ENCODE results near the gene ST8SIA1.
A peak's percentile ranks its signal among the peaks of the same experiment; 100 is the strongest.

The ST8SIA1 gene

DNA sequence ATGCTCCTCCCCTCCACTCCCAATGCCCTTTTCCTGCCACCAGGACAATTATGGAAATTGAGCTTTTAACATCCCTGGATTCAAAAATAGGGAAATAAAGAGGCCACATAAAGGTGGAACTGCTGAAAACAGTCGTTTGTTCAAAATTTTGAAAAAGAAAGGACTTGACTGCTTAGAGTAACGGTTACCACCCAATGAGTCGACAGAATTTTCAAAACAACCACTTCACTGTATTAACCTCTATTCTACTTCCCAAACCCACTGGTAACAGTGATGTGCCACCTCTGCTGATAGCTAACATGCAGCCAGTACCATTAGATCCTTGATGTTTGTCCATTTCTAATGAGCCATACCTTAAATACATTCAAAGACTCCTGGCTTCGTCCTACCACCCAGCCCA lies 4.9 kb downstream of the ST8SIA1 start:
- no peak for DNase-seq

DNA sequence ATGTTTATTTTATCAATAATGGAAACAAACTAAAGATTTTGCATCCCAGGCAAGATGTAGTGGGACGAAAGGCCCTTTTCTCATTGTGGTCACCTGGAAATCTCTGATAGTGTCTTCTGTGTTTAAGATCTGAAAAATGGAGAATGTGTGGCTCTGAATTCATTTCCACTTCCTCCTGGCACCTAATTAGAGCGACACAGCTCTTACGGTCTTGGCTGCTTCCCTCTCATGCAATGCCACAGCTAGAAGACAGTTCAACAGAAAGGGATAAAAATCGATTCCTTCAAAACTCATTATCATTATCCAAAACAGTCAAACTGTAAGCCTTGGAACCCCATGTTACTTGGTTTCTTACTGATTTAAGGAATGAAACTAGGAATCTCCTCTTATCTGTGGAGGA lies 9.3 kb downstream of the ST8SIA1 start:
- DNase-seq, result no peak

DNA sequence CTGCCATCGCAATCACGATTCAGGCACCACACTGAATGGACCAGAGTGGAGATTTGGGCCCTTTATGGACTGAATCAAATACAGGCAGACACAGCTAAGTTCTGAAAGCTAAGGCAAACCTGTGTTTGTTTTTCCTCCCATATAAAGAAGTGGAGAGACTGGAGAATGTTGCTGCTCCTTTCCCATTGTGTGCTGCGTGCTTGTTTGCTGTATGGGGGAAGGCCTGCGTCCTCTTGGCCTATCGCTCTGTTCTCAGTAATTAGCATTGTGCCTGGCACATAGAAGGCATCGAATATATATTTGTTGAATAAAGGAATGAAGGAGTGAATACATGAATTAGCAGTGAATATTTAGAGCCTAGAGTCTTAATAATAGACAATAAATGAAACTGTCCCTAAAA lies 12.4 kb downstream of the ST8SIA1 start:
- DNase-seq, result no peak

DNA sequence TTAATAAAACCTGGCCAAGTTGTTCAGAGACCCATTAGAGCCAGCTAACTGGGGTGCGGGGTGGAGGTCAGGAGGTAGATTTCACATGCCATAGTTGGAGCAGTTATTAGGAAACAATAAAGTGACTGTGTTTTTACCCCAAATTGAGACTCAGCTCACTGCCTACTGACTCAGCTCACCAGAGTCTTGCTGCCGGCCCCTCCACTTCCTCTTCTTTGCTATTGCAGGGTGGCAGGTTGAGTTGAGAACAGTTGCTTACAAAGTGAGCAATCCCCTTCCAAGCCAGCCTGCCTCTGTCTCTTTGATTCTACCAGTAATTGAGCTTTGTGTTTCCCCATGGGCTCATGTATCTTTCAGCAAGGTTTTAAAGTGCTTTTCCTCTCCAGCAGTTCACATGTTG lies 12.9 kb downstream of the ST8SIA1 start:
- DNase-seq, result no peak

DNA sequence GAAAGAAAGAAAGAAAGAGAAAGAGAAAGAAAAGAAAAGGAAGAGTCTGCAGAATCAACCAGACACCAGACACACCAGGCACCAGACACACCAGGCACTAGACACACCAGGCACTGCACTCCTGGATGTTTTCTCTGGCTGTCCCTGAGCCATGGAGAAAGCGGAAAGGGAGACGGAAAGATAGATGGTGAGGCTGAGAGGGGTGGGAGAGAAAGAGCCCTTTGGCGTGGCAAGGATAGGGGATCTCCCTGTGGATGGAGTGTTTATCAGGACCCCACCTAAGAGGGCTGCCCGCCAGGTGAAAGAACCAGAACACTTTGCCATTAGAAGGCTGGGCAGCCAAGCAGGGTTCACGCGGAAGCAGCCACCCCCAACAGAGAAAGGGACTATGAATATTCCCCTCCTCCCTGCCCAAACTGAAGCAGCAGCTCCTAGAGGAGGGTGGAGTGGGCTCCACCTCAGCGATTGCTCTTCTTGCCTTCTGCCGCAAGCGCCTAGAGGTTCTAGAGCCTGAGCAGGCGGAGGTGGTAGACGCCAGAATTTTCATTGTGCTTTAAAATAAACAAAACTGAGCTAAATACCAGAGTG lies 13.4 kb downstream of the ST8SIA1 start:
- DNase-seq, result no peak

DNA sequence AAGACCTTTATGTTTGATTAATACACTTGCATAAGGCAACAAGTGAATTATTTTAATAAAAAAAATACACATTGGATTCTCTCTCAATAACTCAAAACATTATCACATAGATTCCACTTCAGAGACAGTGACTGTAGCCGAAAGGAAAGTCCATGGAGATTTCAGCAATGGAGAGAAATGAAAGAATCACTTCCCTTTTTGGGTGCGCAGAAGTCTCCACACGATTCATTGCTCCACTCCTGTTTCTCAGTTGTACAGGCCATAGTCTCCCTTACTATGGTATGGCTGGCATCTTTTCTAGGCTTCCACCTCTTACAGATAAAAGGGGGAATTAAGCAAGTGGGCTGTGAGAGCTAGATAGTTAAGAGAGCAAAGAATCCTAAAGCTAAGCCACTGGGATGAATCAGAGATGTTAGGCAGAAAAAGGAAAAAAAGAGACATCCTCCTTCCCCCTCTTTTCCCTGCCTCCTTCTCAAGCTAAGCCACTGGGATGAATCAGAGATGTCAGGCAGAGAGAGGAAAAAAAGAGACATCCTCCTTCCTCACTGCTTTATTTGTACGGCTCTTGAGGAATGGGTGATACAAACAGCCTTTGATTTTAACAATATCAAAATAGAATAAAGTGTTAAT lies 16.3 kb downstream of the ST8SIA1 start:
- no peak for DNase-seq

DNA sequence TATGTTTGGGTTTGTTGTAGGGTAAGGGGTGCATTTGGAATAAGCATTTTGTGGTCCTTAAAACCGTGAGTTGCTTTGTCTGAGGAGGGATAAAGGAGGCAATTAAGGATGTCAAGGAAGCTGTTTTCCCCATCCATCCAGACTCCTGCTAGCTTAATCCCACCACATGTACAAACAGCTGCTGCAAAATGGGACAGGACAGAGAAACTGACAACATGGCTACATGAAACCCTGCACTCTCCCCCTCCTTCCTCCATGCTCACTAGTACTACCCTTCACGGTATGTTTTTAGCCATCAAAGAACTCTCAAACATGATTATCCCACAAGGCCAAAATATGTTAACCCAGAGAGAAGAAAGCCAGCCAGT lies 20.6 kb downstream of the ST8SIA1 start:
- DNase-seq, result no peak

DNA sequence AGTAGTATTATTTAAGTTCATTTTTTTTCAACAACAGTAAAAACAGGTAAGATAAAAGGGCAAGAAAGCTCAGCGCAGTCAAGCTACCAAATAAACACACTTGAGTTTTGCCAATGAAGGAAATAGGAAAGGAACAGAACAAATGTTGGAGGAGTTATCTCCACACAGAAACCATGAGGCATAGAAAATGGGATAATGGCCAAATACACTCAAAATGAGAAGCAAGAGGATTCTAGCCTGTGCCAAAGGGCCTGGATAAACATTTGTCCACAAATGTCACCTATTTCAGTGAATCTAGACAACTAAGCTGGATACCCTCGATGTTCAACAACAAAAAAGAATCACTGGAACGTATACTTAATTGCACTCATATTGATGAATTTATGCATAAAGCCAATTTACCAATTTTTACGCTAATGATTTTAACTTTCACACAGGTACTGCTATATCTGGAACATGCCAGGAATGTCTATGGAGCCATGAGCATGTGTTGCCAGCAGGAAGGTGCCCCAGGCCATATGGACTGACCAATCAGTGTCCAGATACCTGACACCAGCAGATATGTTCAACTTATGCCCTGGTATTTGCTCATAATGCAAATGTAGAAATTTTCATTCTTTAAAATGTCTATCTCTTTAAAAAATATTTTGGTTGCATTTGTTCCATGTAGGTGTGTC lies 21.1 kb downstream of the ST8SIA1 start:
- DNase-seq, result peak; percentile 16 to 77

DNA sequence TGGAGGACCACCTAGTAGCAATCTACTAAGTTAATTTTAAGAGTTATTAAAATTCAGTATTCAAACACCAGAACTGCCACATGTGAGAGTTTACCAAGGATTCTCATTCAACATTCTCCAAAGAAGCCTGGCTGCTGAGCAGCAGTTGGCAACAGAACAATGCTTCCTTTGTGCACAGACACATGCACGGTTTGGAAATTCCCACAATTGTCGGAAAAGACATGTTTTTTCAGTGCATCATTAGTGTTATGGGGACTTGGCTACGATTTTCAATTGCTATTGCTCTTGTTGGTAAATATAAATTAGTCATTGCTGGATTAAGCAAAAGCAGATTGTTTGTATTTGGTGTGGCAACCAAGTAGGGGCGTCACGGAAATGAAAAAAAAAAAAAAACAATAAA lies 22.2 kb downstream of the ST8SIA1 start:
- DNase-seq, result no peak

DNA sequence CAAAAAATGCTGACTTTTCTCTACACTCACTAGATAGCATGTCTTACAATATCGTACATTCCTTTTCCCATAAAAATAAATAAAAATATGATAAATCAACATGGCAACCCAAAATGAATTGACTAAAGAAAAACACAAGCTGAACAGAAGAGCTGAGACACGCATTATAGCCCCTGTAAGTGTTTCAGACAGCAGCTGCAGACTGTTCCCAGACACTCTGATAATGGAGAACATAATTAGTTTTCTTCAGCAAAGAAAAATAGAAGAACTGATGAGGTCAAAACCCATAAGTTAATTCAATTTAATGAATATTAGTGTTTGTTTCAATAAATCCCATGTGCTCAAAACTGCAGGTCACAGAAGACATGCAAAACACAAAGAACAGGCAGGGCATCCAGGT lies 23.8 kb downstream of the ST8SIA1 start:
- DNase-seq, result no peak

DNA sequence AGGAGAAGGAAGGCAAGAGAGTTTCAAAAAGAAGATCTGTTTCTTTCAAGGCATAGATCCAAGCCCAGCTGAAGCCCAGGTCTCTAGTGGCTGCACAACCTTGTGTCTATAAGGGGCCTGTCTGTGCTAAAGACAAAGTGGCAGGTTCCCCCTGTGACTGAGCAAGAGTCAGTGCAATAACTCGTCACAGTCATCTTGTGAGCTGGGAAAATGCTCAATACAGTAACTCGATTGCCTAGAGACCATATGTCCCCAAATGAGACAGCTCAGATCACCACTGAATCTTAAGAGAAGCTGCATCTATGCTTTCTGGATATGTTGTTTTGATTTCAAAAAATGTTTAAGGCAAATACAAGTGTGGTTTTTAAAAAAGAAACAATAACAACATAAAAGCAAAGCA lies 24.2 kb downstream of the ST8SIA1 start:
- DNase-seq, result no peak

DNA sequence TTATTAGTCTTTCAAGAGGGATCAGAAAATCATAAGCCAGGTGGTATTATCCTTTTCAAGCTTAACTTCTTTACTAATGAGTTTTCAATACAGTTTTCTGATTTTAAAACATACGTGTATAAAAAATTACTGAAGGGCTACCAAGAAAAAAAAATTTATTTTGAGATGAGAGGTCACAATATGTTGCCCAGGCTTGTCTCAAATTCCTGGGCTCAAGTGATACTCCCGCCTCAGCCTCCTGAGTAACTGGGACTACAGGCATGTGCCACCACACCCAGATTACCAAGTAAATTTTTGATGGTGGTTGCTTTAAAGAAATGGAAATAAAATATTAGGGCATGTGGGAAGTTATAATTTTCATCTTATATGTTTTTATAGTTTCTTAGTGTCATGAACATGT lies 26.7 kb downstream of the ST8SIA1 start:
- DNase-seq, result no peak

DNA sequence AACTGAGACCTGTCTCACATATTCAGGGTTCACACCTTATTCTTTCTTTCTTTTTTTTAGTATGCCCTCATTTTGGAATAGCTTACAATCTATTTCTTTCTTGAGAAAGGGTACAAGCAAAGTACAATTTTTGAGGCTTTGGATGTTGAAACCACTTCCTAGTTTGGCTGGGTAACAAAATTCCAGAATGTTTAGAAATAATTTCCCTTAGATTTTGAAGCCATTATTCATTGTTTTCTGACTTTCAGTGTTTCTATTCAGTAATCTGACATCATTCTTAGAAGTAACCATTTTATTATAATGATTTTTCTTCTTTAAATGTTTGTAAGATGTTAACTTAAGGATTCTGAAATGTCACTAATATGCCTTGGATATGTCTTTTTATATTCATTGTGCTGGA lies 28.2 kb downstream of the ST8SIA1 start:
- DNase-seq, result no peak

DNA sequence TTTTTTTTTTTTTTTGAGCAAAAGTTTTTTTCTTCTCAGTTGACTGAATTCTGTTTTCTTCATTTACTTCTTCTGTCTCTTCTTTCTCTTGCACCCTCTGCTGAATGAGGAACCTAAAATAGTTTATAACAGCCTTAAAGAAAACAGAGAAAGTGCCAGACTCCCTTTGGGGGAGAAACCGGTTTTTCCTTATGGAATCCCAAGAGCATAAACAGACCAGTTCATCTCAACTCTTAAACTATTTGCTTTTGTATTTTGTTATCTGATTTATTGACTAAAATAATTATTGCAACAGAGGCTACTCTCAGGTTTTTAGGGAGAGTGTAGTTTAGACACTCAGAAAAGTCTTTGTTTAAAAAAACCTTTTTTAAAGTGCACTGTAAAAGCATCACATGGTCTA lies 30.2 kb downstream of the ST8SIA1 start:
- no peak for DNase-seq

DNA sequence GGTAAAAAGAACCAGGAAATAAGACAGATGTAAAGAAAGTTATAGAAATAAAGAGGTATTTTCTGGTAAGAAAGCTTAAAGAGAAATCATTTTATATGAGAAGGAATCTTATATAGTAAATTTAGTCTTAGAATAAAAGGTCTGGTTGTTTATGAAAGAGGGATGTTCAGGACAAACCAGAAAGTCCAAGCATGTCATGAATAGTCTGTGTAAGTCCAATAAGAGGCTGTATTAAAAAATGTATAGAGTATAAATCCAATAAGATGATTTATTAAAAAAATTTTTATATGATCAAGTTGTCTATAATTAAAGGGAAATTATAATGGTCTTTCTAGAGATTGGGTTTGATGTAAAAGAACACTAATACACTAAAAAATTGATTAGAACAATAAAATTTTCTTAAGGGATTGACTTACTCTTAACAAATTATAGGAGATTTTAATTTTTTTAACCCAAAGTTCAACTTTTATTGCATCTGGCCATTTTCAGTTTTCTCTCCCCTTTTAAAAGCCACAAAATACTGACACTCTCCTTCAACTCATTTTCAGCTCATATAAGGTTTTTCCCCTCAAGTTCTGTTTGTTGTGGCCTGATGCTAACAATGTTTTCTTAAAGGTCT lies 35.1 kb downstream of the ST8SIA1 start:
- DNase-seq, result no peak

DNA sequence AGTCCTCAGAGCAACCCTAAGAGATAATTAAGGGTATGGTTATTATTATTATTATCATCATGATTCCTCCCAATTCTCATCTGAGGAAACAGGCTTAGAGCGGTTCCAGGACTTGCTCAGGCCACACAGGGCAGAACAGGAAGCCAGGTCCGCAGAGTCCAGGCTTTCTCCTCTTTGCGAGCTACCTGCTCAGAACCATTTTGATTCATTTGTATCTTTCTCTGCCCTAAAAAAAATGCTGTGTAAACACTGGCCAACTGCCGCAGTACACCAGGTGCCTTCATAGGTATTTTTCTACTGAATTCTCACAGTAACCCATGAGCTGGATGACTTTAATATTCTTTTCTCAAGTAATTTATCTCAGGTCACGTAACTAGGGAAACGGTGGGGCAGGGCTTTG lies 45.3 kb downstream of the ST8SIA1 start:
- no peak for DNase-seq

DNA sequence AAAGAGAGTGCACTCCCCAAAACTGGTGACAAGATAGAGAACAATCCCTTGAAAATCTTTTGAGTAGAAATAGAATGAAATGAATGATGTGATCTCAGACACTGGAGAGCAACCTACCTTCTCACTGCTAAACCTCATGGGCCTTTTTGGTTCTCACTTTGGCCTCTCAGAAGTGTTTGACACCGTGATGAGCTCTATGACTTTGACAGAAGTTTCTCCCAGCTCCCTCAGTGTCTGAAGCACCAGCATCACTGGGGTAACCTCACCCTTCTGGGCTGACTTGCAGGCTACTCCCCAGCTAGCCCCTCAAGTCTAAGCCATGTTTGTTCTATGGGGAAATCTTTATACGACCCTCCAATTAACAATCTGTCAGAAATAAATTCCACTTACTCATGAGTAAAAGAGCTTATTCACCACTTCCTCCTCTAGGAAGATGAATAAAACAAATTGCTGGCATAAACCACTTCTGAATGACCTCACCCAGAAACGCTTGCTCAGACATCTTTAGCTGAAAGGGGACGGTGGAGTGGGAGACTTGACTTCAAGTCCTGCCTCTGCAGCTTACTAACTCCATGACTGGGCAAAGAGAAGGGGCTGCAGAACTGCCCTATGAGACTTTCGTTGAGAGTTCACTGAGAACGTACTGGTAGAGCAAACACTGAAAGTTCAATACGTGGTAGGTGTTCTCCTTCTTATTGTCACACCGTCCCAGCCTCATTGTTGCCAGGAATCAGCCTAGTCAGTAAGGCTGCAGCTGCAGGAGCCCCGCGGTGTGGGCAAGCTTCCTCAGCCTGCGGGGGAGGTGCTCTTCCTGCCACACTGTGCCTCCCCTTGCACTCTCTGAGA lies 46.5 kb downstream of the ST8SIA1 start:
- no peak for DNase-seq

DNA sequence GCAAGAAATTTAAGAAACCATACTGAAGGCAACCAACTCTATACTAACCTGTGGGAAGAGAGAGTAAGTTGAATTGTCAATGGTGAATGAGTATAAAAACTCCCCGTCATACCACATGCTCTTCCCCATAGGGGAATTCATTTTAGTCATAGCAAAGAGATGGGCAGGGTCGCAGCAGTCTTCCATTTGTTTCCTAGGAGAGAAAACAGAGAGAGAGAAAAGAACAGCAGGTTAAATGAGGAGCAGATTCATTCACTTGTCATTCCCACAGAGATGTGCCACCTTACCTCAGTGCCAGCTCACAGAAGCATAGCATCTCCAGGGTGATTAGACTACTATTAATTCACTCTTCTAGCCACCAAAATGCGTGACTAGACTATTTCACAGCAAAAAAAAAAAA lies 47.4 kb downstream of the ST8SIA1 start:
- no peak for DNase-seq

DNA sequence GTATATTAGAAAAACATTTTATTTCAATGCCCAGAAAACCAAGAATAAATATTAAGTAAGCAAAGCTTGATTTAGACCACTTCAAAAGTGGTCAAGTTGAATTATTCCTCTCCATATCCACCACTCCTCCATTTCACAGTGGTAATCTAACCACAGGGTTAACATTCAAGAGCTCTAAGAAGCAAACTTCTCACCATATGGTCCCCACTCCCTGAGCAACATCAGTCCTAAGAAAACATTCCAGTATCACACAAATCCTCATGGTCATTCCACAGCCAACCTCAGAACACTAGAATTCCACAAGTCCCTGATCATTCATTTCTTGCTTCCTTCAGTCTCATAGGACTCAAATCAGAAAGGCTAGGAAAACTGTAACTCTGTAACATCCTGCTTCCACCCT lies 47.9 kb downstream of the ST8SIA1 start:
- DNase-seq, result no peak

DNA sequence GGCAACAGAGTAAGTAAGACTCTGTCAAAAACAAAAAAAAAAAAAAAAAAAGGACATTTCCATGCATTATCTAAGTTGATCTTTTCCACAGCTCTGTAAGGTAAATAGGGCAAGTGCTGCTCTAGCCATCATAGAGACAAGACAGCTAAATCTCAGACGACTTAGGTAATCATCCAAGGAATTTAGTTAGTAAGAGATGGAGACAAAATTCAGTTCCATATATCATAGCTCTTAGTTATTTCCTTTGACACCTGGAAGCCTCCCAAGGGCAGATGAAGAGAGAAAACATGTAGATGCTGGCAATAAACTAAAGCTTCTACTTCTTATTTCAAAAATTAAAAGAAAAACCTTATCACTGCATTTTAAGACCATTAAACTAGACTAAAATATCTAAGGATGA lies 48.7 kb downstream of the ST8SIA1 start:
- no peak for DNase-seq

DNA sequence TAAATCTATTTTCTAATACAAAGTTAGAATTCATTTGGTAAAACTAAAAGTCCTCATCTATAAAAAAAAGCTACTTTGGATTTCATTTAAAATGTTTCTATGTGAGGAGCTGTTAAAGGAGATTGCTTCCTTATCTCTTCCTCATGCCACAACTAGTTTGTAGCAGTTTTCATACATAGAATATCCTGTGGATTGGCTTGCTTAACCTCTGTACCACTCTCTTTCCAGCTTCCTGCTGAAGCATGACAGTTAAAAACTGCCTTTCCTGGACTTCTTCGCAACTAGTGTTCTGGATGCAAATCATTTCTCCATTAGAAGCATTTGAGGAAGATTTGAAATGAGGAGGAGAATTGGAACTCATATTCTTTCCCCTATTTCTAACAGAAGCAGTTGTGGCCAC lies 49.6 kb downstream of the ST8SIA1 start:
- DNase-seq, result no peak

DNA sequence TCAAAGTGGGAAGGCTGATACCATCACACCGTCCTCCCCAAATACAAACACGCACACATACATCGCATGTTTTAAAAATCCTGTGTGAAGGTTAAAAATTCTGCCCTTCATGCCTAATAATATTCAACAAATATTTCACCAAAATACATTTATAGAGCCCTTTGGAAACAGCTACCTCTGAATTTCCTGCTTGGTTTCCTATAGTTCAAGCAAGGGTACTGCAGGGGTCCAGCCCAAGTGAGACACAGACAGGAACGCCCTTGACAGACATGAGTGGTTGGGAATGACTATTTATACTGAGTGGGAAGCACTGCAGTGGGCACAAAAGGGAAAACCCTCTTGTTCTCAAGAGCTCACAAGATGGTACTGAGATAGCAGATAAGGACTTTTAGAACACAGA lies 51.0 kb downstream of the ST8SIA1 start:
- DNase-seq, result no peak

DNA sequence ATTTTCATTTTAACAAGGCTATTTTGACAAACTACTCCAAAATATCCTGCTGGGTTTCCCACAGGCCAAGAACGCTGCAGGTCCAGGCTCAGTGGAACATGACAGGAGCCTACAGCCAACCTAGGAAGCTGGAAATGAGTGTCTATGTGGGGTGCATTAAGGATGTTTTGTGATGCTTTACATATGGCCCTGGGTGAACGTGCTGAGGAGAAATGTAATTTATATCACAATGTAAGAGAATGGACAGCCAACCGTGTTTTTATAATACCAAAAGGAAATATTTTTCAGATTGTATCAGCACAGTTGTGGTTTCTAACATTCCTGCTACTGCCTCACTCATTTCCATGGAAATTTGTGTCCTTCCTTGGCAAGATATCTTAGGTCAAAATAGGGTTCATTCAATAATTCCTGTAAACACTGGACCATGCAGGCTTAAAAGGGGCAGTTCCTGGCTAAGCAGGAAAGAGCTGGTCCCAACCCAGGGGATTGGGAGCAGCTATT lies 51.5 kb downstream of the ST8SIA1 start:
- DNase-seq, result no peak

All from cerebellar nuclear complex (tissue), 1 donor.